Measurements from ENCODE around the gene SNRNP35. TPM values are rescaled to one million over a fixed set of nuclear protein-coding genes. Genes with fewer than 3 reads are reported as not detected.

The SNRNP35 gene, protein sequence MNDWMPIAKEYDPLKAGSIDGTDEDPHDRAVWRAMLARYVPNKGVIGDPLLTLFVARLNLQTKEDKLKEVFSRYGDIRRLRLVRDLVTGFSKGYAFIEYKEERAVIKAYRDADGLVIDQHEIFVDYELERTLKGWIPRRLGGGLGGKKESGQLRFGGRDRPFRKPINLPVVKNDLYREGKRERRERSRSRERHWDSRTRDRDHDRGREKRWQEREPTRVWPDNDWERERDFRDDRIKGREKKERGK
- total RNA-seq: 7.7 and 13.1 TPM in 2 replicates

DNA sequence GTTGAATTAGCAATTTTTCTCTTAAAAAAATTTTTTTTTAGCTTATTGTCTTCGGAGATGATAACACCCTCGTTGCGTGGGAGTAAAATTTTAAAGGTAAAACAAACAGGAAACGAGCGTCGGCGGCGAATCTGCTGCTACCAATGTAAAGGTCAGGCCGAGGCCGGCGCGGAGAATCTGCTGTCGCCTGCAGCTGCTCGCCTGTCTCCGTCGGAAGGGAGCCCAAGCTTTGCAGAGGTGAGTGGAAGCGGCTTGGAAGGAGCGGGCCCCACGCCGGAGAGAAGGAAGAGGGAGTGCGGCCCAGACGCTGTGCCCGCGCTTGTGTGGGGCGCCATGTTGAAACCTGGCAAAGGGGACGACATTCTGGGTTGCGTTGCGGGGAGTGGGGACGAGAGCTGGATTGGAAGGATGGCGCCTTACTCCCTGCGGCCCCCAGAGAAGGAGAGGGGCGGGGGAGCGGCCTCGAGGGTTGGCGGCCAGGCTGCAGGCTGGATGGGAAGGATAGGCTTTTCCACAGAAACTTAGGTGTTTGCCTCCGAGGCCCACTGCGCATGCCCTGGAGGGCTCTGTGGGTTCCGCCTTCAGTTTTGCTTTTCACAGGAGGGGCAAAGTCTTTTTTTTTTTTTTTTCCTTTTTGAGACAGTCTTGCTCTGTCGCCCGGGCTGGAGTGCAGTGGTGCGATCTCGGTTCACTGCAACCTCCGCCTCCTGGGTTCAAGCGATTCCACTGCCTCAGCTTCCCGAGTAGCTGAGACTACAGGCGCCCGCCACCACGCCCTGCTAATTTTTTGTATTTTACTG is at the start of gene SNRNP35:
Gene SNRNP35 (plus strand): TSS at position 160 of the 800 bp plus-strand sequence. CDS start 7,402 bp downstream, outside the sequence.

GRCh38 chr12:123436017-123436964 is 21.6 kb upstream of the SNRNP35 start, which contains the start of gene RILPL2:
TSS of gene RILPL2 (minus strand) at chr12:123436684. CDS start at chr12:123436420, 264 bp downstream.

Small RNAs within 50 kb of the gene (small RNA-seq; reads per million reads assigned to genes)
- gene AC145423.2: not detected

Other genes with a start within 250 kb of the SNRNP35 start
- 34.9 and 55.7 TPM in 2 replicates for gene MPHOSPH9, start 225.0 kb upstream of the SNRNP35 start, total RNA-seq
- gene MTRFR, start 224.7 kb upstream of the SNRNP35 start, total RNA-seq: 4.8 and 7.2 TPM in 2 replicates
- 127 and 153 TPM in 2 replicates for gene CDK2AP1, start 186.3 kb upstream of the SNRNP35 start, total RNA-seq
- 19.5 and 33.4 TPM in 2 replicates for gene SBNO1, start 93.3 kb upstream of the SNRNP35 start, total RNA-seq
- 40.1 and 55.5 TPM in 2 replicates for gene KMT5A, start 74.0 kb upstream of the SNRNP35 start, total RNA-seq
- 2.9 and 3.5 TPM in 2 replicates for gene RILPL2, start 21.5 kb upstream of the SNRNP35 start, total RNA-seq
- gene RILPL1, start 75.6 kb downstream of the SNRNP35 start, total RNA-seq: 11.7 and 11.8 TPM in 2 replicates
- gene TMED2, start 126.4 kb downstream of the SNRNP35 start, total RNA-seq: 317 and 351 TPM in 2 replicates
- 18.4 and 30.5 TPM in 2 replicates for gene DDX55, start 144.0 kb downstream of the SNRNP35 start, total RNA-seq
- gene EIF2B1, start 175.5 kb downstream of the SNRNP35 start, total RNA-seq: 31.2 and 36.0 TPM in 2 replicates
- 52.4 and 66.9 TPM in 2 replicates for gene GTF2H3, start 175.7 kb downstream of the SNRNP35 start, total RNA-seq
- gene TCTN2, start 213.0 kb downstream of the SNRNP35 start, total RNA-seq: 12.5 and 13.6 TPM in 2 replicates